GM21786 (cell line): ENCODE data around the gene VPS41.

Experiments used
- ATAC-seq: cut with Tn5 transposase; IDR thresholded peaks from one replicate; pipeline ENCODE4 v1.9.1; 2021; ENCODE audit not compliant: unreplicated experiment

The VPS41 gene

GRCh38 chr7:38819463-38819862 is 89.5 kb downstream of the VPS41 start:
- ATAC-seq: no peak

DNA sequence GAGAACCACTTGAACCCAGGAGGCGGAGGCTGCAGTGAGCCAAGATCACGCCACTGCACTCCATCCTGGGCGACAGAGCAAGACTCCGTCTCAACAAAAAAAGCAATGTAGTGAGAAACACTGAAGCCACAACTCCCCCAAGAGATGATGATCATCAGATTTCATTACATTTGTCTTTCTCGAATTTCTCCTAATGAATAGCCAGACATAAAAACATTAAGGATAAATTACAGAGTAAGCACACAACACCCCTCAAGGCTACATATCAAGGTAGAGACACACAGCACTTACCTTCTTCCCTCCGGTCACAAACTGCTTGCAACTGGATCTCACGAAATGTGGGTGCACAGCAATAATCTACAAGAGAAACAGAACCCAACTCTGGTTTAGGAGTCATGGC is 91.5 kb downstream of the VPS41 start:
- ATAC-seq: no peak

- no peak for ATAC-seq
Measured at GRCh38 chr7:38813768-38814167, 95.2 kb downstream of the VPS41 start.

DNA sequence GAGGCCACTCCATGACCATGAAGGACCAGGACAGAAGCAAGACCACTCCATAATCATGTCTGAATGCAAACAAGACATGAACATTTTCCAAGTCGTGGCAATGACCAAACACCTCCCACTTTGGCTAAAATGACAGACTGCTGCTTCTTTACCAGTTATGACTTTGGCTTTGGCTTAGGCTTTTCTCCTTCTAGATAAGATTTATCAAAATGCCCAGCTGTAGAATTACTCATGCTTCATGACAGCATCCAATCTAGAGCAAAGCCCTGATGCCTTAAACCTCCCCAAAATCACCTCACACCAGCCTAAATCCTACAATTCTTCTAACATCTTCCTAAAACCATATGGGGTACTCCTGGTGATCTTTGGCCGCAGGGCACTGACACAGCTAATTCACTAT is 102.1 kb downstream of the VPS41 start:
- no peak for ATAC-seq

DNA sequence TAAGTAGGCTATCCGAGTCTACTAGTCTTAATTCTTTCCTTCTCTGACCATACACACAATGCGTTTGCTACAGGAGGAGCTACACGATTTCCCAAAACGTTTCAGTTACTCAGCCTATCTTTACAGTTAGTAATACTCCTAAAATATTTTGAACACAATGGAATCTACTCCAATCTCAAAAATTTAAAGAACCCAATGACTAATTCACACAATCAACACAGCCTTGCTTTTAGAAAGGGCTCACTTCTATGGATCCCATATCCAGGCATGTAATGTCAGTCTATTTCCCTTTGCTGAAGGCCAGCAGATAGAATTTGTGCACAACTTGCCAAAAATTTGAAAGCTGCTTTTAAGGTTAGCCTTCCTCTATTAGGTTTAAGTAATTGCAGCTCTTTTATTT is 107.2 kb downstream of the VPS41 start:
- ATAC-seq: no peak

- no peak for ATAC-seq
Measured at GRCh38 chr7:38798552-38799267, 110.3 kb downstream of the VPS41 start.

GRCh38 chr7:38796626-38797501 is 112.1 kb downstream of the VPS41 start:
- ATAC-seq: no peak

DNA sequence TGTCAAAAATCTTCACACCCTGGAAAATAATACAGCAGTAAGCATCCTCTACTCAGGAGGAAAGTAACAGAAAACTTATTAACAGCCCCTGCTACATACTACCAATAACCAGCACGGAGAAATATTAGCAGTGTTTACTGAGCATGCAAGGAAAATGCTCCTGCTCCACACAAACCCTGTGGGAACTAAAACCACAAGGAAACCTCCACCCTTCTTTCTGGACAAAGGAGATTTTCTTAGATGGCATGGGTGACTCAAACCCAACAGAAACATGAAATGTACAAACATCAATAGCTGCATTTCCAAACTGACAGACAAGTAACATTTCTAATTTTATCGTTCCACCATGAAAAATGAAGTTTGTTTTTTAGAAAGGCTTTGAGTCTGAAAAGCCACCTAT is 113.4 kb downstream of the VPS41 start:
- ATAC-seq: no peak

- ATAC-seq: no peak
Measured at GRCh38 chr7:38781991-38782390, 127.0 kb downstream of the VPS41 start.

- no peak for ATAC-seq
Measured at GRCh38 chr7:38777609-38778008, 131.4 kb downstream of the VPS41 start.

GRCh38 chr7:38775506-38776175 is 133.3 kb downstream of the VPS41 start:
- no peak for ATAC-seq

GRCh38 chr7:38773430-38773829 is 135.6 kb downstream of the VPS41 start:
- no peak for ATAC-seq

- ATAC-seq: no peak
Measured at GRCh38 chr7:38760226-38760625, 148.8 kb downstream of the VPS41 start.

GRCh38 chr7:38759028-38759427 is 150.0 kb downstream of the VPS41 start:
- ATAC-seq: no peak

DNA sequence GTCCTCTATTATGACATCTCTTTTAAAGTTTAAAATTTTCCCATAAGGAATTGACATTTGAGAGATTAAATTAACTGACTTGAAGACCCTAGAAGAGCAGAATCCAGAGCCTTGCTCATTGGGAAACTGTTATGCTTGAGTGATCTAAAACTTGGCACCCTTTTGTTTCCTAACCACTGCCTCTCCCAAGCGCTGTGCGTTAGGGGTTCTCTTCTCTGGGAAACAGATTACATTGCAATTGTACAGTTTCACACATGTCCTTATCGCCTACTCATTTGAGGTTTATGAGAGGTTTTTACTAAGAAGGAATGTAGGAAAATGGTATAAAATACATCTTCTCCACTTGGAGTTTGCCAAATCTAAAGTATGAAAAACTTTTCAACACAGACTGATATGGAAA is 151.1 kb downstream of the VPS41 start:
- ATAC-seq: no peak

DNA sequence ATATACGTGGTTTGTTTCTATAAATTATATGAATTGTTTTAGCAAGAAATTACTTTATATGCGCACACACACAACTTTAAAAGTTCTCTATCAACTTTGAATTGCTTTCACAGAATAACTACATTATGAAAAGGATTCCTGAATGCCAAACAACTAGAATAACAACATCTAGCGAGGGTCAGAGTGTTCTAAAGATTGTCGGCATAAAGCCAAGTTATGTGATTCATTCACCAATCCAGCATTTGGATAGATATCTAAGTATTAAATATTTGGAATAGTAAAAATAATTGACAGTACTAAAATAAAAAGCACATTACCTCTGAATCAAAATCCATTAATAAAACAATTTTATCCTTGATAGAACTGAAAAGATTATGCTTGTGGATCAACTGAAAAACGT is 152.5 kb downstream of the VPS41 start:
- no peak for ATAC-seq

GRCh38 chr7:38753347-38753746 is 155.6 kb downstream of the VPS41 start:
- ATAC-seq: no peak

GRCh38 chr7:38751416-38751815 is 157.6 kb downstream of the VPS41 start:
- no peak for ATAC-seq

DNA sequence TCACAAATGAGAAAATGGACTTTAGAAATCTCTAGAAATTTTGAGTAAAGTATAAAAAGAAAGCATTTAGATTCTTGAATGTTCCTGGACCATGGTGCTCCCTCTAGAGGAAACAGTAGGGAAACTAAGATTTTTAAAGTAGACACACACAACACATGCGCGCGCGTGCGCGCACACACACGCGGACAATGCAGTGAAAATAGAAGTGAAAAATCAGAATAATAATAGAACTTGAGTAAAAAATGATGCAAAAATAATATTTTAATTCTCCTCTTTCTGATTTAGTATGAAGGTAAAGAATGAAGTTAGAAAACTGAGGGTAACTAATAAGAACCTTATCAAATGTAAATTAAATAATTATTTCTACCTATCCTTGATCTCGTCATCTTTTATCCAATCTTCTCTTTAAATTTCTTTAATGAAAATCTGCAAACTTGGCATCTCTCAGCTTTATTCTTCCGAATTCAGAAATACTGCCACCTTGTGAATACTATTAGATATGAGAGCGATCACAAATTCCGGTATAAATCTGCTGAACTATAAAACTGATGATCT is 160.9 kb downstream of the VPS41 start:
- ATAC-seq: no peak

DNA sequence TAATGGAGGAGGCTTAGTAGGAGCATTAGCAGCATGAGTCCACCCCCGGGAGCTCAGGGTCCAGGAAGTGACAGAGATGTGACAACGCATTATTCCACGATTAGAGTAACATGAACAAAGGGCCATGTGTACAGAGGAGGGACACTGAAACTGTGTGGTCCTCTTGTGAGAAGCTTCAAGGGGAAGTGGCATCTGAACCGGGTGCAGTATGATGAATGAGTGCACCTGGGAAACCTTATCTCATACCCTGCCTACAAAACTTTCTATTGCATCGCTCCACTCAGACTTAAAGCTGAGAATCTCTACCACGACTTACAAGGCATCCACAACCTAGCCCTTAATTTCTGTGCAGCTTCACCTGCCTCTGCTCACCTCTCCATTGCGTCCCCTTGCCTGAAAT is 162.6 kb downstream of the VPS41 start:
- ATAC-seq: no peak

- ATAC-seq: no peak
Measured at GRCh38 chr7:38744746-38745145, 164.2 kb downstream of the VPS41 start.

DNA sequence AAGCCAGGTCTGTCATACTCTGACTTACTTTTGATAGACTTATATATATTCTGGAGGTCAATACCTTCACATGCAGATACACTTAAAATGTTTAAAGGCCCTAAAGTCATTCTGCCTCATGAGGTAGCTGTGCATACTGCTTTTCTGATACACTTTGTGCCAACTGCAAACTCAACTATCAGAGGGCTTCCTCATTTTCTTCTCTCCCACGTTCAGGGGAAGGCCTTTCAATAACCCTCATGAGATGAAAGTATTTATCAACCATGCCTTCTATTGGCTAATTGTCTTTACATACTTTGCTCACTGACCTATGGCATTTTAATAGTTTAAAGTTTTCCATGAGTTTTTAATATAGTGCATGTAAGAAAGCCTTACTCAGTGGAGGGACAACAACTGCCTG is 165.1 kb downstream of the VPS41 start:
- ATAC-seq: no peak
